ENCODE results near the gene STT3B. TPM values are rescaled to one million over a fixed set of nuclear protein-coding genes. Genes with fewer than 3 reads are reported as not detected.

The STT3B gene
- total RNA-seq, 1 experiment from 2014 or later: 149 TPM

DNA sequence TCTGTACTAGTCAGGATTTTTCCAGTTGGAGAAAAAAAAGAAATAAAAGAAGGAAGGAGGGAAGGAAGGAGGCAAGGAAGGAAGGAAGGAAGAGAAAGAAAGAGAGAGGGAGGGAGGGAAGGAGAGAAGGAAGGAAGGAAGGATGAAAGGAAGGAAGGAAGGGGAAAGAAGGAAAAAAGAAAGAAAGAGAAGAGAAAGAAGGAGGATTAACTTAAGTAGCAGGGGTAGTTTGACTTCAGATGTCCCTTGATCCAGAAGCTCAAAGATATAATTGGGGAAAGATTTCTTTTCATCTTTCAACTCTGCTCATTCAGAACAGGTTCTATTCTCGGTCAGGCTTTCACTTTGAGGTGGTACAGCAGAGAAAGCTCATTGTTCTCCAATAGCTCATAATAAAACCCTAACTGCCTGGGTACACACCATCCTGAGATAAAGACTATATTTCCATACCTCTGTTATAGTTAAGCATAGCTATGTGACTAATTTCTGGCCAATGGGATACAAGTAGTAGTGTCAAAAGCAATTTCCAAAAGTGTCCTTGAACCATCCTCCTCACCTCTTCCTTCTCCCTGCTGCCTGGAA, 23.5 kb upstream of the STT3B start:
- Histone ChIP-seq H3K79me2 (ENCODE audit: low read length) (no peaks in the 10 kb centered on the region), H3K9me2 (replicated peaks; ENCODE audit: low read length) (no peaks in the 10 kb centered on the region), H3K27ac (ENCODE audit: low read length) (no peak overlapping the region), H3K4me2 (ENCODE audit: low read length) (no peak overlapping the region), H2AFZ (ENCODE audit: low read length) (no peak overlapping the region), H3K9me3 (ENCODE audit: low read length) (no peaks in the 10 kb centered on the region), H4K20me1 (ENCODE audit: low read length) (no peaks in the 10 kb centered on the region), H3K36me3 (ENCODE audit: low read depth, low read length) (no peaks in the 10 kb centered on the region), H3K27me3 (ENCODE audit: low read length) (peaks cover 8% of the 10 kb centered on the region; the same call in 1 of the 2 replicates), H3F3A (ENCODE audit: low read length, unreplicated experiment) (no peaks in the 10 kb centered on the region), H3K4me3 (ENCODE audit: low read length) (no peak overlapping the region), H3K4me1 (ENCODE audit: insufficient read depth, low read length) (no peaks in the 10 kb centered on the region), H3K9ac (ENCODE audit: low read length) (no peak overlapping the region)
- intact Hi-C loops (cut with micrococcal nuclease): loop anchor here (10.0 kb wide), 1 partner anchor 134 kb away; no protein-coding TSS in a partner anchor
- no TSS peak for BruUV-seq (replicated peaks)
- CTCF ChIA-PET: no interaction called here
- POLR2A ChIA-PET (ENCODE audit: unreplicated experiment): no interaction called here
- no peak for DNase-seq
- ATAC-seq: no peak
- TF ChIP-seq, protein P1, sequence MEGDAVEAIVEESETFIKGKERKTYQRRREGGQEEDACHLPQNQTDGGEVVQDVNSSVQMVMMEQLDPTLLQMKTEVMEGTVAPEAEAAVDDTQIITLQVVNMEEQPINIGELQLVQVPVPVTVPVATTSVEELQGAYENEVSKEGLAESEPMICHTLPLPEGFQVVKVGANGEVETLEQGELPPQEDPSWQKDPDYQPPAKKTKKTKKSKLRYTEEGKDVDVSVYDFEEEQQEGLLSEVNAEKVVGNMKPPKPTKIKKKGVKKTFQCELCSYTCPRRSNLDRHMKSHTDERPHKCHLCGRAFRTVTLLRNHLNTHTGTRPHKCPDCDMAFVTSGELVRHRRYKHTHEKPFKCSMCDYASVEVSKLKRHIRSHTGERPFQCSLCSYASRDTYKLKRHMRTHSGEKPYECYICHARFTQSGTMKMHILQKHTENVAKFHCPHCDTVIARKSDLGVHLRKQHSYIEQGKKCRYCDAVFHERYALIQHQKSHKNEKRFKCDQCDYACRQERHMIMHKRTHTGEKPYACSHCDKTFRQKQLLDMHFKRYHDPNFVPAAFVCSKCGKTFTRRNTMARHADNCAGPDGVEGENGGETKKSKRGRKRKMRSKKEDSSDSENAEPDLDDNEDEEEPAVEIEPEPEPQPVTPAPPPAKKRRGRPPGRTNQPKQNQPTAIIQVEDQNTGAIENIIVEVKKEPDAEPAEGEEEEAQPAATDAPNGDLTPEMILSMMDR (conservative IDR thresholded peaks at IDR 0.05; ENCODE audit: low read depth, low read length): no peak
- TF ChIP-seq EZH2phosphoT487 (IDR thresholded peaks at IDR 0.05; ENCODE audit: borderline replicate concordance, low read length) (no peak), EZH2 (IDR thresholded peaks at IDR 0.05; ENCODE audit: low read length, unreplicated experiment) (no peak)

DNA sequence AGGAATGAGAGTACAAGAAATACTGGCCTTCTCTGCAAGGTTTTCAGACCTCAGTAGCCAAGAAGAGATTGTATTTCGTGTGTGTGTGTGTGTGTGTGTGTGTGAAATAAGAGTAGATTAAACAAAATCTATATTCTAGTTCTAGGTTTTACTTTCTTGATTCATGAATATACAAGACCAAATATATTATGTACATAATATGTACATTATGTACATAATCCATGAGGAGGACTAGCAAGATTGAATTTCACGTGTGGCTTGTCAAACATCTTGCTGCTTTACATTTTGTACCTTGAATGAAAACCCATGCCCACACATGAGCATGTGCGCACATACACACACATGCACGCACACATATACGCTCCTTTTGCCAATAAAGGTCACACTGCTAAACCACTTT, 18.2 kb upstream of the STT3B start:
- H3K4me2 ChIP-seq (ENCODE audit: low read length): no peak overlapping the region
- no peak for ATAC-seq
- DNase-seq: no peak
- H3K79me2 ChIP-seq (ENCODE audit: low read length): no peaks in the 10 kb centered on the region
- no peaks in the 10 kb centered on the region for H3F3A ChIP-seq (ENCODE audit: low read length, unreplicated experiment)
- intact Hi-C loops (cut with micrococcal nuclease): no loop called here
- H3K36me3 ChIP-seq (ENCODE audit: low read depth, low read length): no peaks in the 10 kb centered on the region
- no peaks in the 10 kb centered on the region for H4K20me1 ChIP-seq (ENCODE audit: low read length)
- BruUV-seq (replicated peaks): no TSS peak
- no peaks in the 10 kb centered on the region for H3K9me3 ChIP-seq (ENCODE audit: low read length)
- CTCF ChIA-PET: no interaction called here
- no peak overlapping the region for H2AFZ ChIP-seq (ENCODE audit: low read length)
- POLR2A ChIA-PET (ENCODE audit: unreplicated experiment): no interaction called here
- no peaks in the 10 kb centered on the region for H3K27me3 ChIP-seq (ENCODE audit: low read length)
- H3K9me2 ChIP-seq (replicated peaks; ENCODE audit: low read length): no peaks in the 10 kb centered on the region
- H3K4me1 ChIP-seq (ENCODE audit: insufficient read depth, low read length): no peaks in the 10 kb centered on the region
- no peak overlapping the region for H3K27ac ChIP-seq (ENCODE audit: low read length)
- TF ChIP-seq EZH2 (IDR thresholded peaks at IDR 0.05; ENCODE audit: low read length, unreplicated experiment): no peak
- TF ChIP-seq EZH2phosphoT487 (IDR thresholded peaks at IDR 0.05; ENCODE audit: borderline replicate concordance, low read length): no peak
- TF ChIP-seq, protein P1 (conservative IDR thresholded peaks at IDR 0.05; ENCODE audit: low read depth, low read length): no peak
- H3K9ac ChIP-seq (ENCODE audit: low read length): no peak overlapping the region
- H3K4me3 ChIP-seq (ENCODE audit: low read length): no peak overlapping the region

DNA sequence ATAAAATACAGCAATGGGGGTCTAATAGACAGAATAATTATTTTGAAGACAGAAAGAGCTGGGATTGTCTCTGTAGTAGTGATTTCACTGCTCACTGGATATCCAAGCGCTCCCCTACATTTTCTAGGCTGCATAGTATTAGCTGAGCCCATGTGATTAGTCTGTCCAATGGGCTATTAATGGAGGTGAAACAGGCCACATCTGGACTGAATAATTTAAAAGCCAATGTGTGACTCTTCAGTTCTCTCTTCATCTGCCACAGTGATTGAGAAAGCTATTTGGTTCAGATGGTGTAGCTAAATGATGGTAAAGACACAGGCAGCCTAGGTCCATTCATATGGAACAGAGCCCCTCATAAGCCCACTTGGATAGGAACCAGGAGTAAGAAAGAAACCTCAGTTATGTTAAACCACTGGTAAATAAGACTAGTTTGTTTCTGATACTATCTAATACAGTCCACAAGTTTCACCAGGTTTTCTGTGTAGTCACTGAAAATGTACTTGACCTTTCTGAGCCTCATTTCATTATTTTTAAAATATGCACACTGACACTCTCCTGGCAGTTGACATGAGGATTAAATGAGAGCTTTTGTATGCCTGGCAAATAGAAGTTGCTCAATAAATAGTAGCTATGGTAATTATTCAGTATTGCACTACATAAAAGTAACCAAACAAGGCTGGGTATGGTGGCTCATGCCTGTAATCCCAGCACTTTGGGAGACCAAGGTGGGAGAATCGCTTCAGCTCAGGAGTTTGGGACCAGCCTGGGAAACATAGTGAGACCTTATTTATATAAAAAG, 17.0 kb upstream of the STT3B start:
- CTCF ChIA-PET: no interaction called here
- Histone ChIP-seq H3K27me3 (ENCODE audit: low read length) (no peaks in the 10 kb centered on the region), H4K20me1 (ENCODE audit: low read length) (no peaks in the 10 kb centered on the region), H3K4me2 (ENCODE audit: low read length) (no peak overlapping the region), H3K9me2 (replicated peaks; ENCODE audit: low read length) (no peaks in the 10 kb centered on the region), H3K9me3 (ENCODE audit: low read length) (no peaks in the 10 kb centered on the region), H3F3A (ENCODE audit: low read length, unreplicated experiment) (no peaks in the 10 kb centered on the region), H3K4me3 (ENCODE audit: low read length) (no peak overlapping the region), H3K27ac (ENCODE audit: low read length) (no peak overlapping the region), H2AFZ (ENCODE audit: low read length) (no peak overlapping the region), H3K9ac (ENCODE audit: low read length) (no peak overlapping the region), H3K4me1 (ENCODE audit: insufficient read depth, low read length) (no peaks in the 10 kb centered on the region), H3K36me3 (ENCODE audit: low read depth, low read length) (no peaks in the 10 kb centered on the region), H3K79me2 (ENCODE audit: low read length) (no peaks in the 10 kb centered on the region)
- DNase-seq: no peak
- intact Hi-C loops (cut with micrococcal nuclease): no loop called here
- POLR2A ChIA-PET (ENCODE audit: unreplicated experiment): interaction anchor here (0.5 kb wide), 1 partner anchor 17 kb away, joined by 3 read pairs; the partner anchor contains the start of gene STT3B
- BruUV-seq (replicated peaks): no TSS peak
- ATAC-seq: no peak
- TF ChIP-seq EZH2 (IDR thresholded peaks at IDR 0.05; ENCODE audit: low read length, unreplicated experiment): no peak
- TF ChIP-seq, protein P1 (conservative IDR thresholded peaks at IDR 0.05; ENCODE audit: low read depth, low read length): no peak
- no peak for TF ChIP-seq EZH2phosphoT487 (IDR thresholded peaks at IDR 0.05; ENCODE audit: borderline replicate concordance, low read length)
